Epithelial cell of esophagus (primary cell): Measurements from ENCODE around the gene PLXND1.

Experiments used
- DNase-seq: peaks from one replicate; pipeline ENCODE4 v3.0.0; 2010; ENCODE audit warnings: low read depth
- H3K4me3 ChIP-seq: 2 replicates; pipeline ENCODE4 v1.5.1; 2011; ENCODE audit warnings: mild to moderate bottlenecking, low read length, control low read depth
- TF ChIP-seq, protein P1 (sequence below): IDR thresholded peaks from 2 replicates; pipeline ENCODE4 v1.5.1; 2011; ENCODE audit warnings: low read depth, mild to moderate bottlenecking, low read length, control low read depth, inconsistent platforms; ENCODE audit not compliant: insufficient read depth; ENCODE audit errors: missing control alignments

Gene PLXND1, protein sequence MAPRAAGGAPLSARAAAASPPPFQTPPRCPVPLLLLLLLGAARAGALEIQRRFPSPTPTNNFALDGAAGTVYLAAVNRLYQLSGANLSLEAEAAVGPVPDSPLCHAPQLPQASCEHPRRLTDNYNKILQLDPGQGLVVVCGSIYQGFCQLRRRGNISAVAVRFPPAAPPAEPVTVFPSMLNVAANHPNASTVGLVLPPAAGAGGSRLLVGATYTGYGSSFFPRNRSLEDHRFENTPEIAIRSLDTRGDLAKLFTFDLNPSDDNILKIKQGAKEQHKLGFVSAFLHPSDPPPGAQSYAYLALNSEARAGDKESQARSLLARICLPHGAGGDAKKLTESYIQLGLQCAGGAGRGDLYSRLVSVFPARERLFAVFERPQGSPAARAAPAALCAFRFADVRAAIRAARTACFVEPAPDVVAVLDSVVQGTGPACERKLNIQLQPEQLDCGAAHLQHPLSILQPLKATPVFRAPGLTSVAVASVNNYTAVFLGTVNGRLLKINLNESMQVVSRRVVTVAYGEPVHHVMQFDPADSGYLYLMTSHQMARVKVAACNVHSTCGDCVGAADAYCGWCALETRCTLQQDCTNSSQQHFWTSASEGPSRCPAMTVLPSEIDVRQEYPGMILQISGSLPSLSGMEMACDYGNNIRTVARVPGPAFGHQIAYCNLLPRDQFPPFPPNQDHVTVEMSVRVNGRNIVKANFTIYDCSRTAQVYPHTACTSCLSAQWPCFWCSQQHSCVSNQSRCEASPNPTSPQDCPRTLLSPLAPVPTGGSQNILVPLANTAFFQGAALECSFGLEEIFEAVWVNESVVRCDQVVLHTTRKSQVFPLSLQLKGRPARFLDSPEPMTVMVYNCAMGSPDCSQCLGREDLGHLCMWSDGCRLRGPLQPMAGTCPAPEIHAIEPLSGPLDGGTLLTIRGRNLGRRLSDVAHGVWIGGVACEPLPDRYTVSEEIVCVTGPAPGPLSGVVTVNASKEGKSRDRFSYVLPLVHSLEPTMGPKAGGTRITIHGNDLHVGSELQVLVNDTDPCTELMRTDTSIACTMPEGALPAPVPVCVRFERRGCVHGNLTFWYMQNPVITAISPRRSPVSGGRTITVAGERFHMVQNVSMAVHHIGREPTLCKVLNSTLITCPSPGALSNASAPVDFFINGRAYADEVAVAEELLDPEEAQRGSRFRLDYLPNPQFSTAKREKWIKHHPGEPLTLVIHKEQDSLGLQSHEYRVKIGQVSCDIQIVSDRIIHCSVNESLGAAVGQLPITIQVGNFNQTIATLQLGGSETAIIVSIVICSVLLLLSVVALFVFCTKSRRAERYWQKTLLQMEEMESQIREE (N-terminal part only)

DNA sequence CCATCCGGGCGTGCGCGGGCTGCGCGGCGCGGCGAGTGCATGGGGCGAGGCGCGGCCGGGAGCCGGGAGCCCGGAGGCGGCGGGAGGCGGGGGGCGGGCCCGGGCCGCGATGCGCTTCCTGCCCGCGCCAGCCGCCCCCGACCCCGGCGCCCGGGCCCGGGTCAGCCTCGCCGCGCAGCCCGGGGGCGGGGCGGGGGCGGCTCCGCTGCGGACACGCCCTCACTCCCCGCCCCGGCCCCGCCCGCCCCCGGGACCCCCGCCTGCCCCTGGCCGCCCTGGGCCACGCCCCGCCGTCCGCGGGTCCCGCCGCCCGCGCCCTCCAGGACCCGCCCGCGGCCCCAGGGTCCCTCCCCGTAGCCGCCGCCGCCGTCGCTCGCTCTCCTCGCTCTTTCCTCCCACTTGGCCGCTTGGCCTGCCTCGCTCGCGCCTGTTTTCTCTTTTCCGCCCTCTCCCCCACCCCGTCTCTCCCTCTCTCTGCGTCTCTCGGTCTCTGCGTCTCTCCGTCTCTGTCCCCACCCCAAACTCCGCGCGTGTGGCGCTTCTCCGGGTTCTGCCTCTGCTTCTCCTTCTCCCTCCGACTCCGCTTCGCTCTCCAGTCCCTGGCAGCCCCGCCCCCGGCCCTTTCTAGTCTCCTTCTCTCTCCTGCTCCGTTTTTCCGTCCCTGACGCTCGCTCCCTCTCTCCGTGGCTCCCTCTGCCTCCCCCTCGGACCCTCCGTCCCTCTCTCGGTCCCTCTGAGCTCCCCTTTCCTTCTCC, at the start of gene PLXND1:
Gene PLXND1, minus strand, starts transcription at position 41 of the 755 bp plus-strand sequence. Its CDS starts 37 bp downstream, at position 4.
- DNase-seq: peak; percentile 26
- TF ChIP-seq, protein P1, sequence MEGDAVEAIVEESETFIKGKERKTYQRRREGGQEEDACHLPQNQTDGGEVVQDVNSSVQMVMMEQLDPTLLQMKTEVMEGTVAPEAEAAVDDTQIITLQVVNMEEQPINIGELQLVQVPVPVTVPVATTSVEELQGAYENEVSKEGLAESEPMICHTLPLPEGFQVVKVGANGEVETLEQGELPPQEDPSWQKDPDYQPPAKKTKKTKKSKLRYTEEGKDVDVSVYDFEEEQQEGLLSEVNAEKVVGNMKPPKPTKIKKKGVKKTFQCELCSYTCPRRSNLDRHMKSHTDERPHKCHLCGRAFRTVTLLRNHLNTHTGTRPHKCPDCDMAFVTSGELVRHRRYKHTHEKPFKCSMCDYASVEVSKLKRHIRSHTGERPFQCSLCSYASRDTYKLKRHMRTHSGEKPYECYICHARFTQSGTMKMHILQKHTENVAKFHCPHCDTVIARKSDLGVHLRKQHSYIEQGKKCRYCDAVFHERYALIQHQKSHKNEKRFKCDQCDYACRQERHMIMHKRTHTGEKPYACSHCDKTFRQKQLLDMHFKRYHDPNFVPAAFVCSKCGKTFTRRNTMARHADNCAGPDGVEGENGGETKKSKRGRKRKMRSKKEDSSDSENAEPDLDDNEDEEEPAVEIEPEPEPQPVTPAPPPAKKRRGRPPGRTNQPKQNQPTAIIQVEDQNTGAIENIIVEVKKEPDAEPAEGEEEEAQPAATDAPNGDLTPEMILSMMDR: no peak
- H3K4me3 ChIP-seq: peak within 1 kb of the TSS; percentile 41

DNA sequence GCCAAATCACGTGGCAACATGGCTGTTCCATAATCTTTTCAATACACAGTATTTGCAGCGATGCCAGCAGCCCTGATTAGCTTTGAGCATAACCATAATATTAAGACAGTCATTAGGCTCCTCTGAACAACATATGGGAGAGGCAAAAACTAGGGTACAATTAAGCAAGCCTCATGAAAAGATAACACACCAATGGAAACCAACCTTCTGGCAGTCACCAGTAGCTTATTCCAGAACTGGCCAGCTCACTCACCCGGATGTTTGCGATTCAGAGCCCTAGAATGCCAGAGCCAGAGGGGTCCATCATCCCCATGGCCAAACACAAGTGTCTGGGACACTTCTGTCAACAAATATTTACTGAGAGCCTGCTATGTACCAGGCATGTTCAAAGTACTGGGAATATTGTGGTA, 48.8 kb upstream of the PLXND1 start:
- TF ChIP-seq, protein P1: no peak
- H3K4me3 ChIP-seq: no peak overlapping the region
- DNase-seq: no peak

DNA sequence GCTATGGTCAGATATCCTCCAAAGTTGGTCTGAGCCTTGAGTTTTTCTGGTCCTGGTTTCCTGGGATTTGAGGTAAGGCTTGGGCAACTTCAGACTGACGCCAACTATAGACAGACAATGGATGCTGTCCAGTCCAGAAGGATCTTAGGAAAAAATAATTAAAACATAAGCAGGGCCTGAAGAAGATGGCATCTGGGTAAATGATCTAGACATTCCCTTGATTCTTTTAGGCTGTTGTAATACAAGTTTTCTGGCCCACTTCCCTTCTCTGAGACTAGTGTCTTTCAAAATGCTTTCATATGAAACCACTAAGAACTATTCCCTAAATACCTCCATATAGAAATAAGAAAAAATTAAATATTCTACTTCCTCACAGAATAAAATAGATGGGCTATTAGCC, 47.7 kb upstream of the PLXND1 start:
- H3K4me3 ChIP-seq: no peak overlapping the region
- TF ChIP-seq, protein P1: no peak
- no peak for DNase-seq

DNA sequence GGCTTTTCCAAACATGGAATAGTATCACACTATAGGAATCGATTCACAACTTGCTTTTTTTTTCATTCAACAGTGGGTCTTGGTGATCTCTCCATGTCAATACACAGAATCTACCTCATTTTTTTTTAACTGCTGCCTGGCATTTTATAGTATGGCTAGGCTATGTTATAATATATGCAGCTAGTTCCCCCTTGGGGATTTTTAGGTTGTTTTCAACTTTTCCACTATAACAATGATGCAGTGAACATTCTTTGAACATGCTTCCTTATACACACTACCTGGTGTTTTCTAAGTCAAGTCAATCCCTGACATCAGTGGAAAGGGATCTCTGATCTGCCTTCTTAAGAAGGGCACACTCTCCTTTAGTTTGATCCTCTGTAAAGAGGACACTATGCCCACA, 46.5 kb upstream of the PLXND1 start:
- DNase-seq: no peak

DNA sequence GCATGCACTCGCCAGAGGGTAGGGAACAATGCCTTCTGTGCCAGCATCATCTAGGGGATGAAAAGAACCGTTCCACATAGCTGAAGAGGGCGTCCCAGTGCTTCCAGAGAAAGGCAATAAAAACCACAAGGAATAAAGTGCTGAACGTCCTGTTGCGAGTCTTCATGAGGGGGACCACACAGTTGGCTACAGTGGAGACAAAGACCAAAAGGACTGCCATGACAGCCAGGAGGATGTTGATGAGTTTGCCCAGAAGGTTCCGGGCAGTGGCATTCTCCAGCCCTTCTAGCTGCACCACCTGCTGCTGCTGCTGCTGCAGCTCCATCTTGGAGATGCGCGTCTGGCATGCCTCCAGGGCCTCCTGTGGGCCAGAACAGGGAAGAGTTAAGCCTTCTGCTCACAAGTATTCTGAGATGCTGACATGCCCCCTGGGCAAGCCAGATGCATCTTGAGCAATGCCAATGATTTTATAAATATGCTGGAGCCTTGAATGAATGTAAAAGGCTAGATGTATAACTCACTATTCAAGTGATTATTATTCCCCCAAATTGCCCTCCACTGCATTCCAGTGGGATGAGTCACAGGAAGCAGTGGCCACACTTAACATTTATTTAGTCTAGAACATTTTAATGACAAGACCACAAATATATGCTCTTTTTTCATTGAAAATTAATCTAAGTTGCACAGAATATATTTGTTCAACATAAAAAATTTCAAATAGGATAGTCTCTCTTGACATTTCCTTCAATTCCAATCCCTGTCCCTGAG, 45.1 kb upstream of the PLXND1 start:
- H3K4me3 ChIP-seq: no peak overlapping the region
- peak; percentile 67 for DNase-seq
- TF ChIP-seq, protein P1: peak; percentile 15

More for the DNA sequence above, 46.5 kb upstream of the PLXND1 start:
- H3K4me3 ChIP-seq: no peak overlapping the region
- TF ChIP-seq, protein P1: no peak
